Measurements from ENCODE around the gene CD36.
A peak's percentile ranks its signal among the peaks of the same experiment; 100 is the strongest.

The CD36 gene

GRCh38 chr7:80612880-80613279, 25.6 kb upstream of the CD36 start:
- H3K4me3 ChIP-seq (ENCODE audit: insufficient read length, low read depth) = no peak overlapping the region
- TF ChIP-seq YY1 (IDR thresholded peaks at IDR 0.05; ENCODE audit: insufficient read depth, insufficient read length) (no peak), ZNF274 (IDR thresholded peaks at IDR 0.05; ENCODE audit: low read depth, low read length) (no peak), SUZ12 (IDR thresholded peaks at IDR 0.05; ENCODE audit: extremely low read depth, insufficient read depth, insufficient read length) (no peak)
- no peak for DNase-seq (ENCODE audit: low read depth, low spot score)
- H3K9ac ChIP-seq (ENCODE audit: insufficient read length, low read depth) = no peak overlapping the region
- no peaks in the 10 kb centered on the region for H3K9me3 ChIP-seq (ENCODE audit: insufficient read depth, low read length)
- H3K36me3 ChIP-seq (ENCODE audit: insufficient read depth, insufficient read length, low read length) = no peaks in the 10 kb centered on the region
- no peaks in the 10 kb centered on the region for H3K27me3 ChIP-seq (ENCODE audit: insufficient read depth, insufficient read length)
- H3K4me1 ChIP-seq (ENCODE audit: insufficient read depth, insufficient read length) = no peaks in the 10 kb centered on the region

- no peak overlapping the region for H3K9ac ChIP-seq (ENCODE audit: insufficient read length, low read depth)
- H3K36me3 ChIP-seq (ENCODE audit: insufficient read depth, insufficient read length, low read length) = no peaks in the 10 kb centered on the region
- H3K4me3 ChIP-seq (ENCODE audit: insufficient read length, low read depth) = no peak overlapping the region
- TF ChIP-seq SUZ12 (IDR thresholded peaks at IDR 0.05; ENCODE audit: extremely low read depth, insufficient read depth, insufficient read length) (no peak), YY1 (IDR thresholded peaks at IDR 0.05; ENCODE audit: insufficient read depth, insufficient read length) (no peak), ZNF274 (IDR thresholded peaks at IDR 0.05; ENCODE audit: low read depth, low read length) (no peak)
- H3K27me3 ChIP-seq (ENCODE audit: insufficient read depth, insufficient read length) = no peaks in the 10 kb centered on the region
- no peaks in the 10 kb centered on the region for H3K9me3 ChIP-seq (ENCODE audit: insufficient read depth, low read length)
- no peak for DNase-seq (ENCODE audit: low read depth, low spot score)
- no peaks in the 10 kb centered on the region for H3K4me1 ChIP-seq (ENCODE audit: insufficient read depth, insufficient read length)
These were observed 24.9 kb upstream of the CD36 start for GRCh38 chr7:80613519-80613918.

GRCh38 chr7:80614851-80615271, 23.6 kb upstream of the CD36 start:
- Histone ChIP-seq H3K4me1 (ENCODE audit: insufficient read depth, insufficient read length) (no peaks in the 10 kb centered on the region), H3K4me3 (ENCODE audit: insufficient read length, low read depth) (no peak overlapping the region), H3K9ac (ENCODE audit: insufficient read length, low read depth) (no peak overlapping the region), H3K9me3 (ENCODE audit: insufficient read depth, low read length) (no peaks in the 10 kb centered on the region), H3K27me3 (ENCODE audit: insufficient read depth, insufficient read length) (no peaks in the 10 kb centered on the region), H3K36me3 (ENCODE audit: insufficient read depth, insufficient read length, low read length) (no peaks in the 10 kb centered on the region)
- TF ChIP-seq ZNF274 (IDR thresholded peaks at IDR 0.05; ENCODE audit: low read depth, low read length) = no peak
- no peak for DNase-seq (ENCODE audit: low read depth, low spot score)

- no peak for DNase-seq (ENCODE audit: low read depth, low spot score)
- no peak for TF ChIP-seq YY1 (IDR thresholded peaks at IDR 0.05; ENCODE audit: insufficient read depth, insufficient read length)
- TF ChIP-seq SUZ12 (IDR thresholded peaks at IDR 0.05; ENCODE audit: extremely low read depth, insufficient read depth, insufficient read length) = no peak
- no peak for TF ChIP-seq ZNF274 (IDR thresholded peaks at IDR 0.05; ENCODE audit: low read depth, low read length)
- Histone ChIP-seq H3K4me3 (ENCODE audit: insufficient read length, low read depth) (no peak overlapping the region), H3K36me3 (ENCODE audit: insufficient read depth, insufficient read length, low read length) (no peaks in the 10 kb centered on the region), H3K27me3 (ENCODE audit: insufficient read depth, insufficient read length) (no peaks in the 10 kb centered on the region), H3K4me1 (ENCODE audit: insufficient read depth, insufficient read length) (no peaks in the 10 kb centered on the region), H3K9me3 (ENCODE audit: insufficient read depth, low read length) (no peaks in the 10 kb centered on the region), H3K9ac (ENCODE audit: insufficient read length, low read depth) (no peak overlapping the region)
These were observed 20.3 kb upstream of the CD36 start for GRCh38 chr7:80618096-80618495.

- H3K4me3 ChIP-seq (ENCODE audit: insufficient read length, low read depth) = no peak overlapping the region
- H3K36me3 ChIP-seq (ENCODE audit: insufficient read depth, insufficient read length, low read length) = no peaks in the 10 kb centered on the region
- H3K9ac ChIP-seq (ENCODE audit: insufficient read length, low read depth) = no peak overlapping the region
- no peaks in the 10 kb centered on the region for H3K4me1 ChIP-seq (ENCODE audit: insufficient read depth, insufficient read length)
- no peaks in the 10 kb centered on the region for H3K27me3 ChIP-seq (ENCODE audit: insufficient read depth, insufficient read length)
- H3K9me3 ChIP-seq (ENCODE audit: insufficient read depth, low read length) = no peaks in the 10 kb centered on the region
- no peak for DNase-seq (ENCODE audit: low read depth, low spot score)
- TF ChIP-seq YY1 (IDR thresholded peaks at IDR 0.05; ENCODE audit: insufficient read depth, insufficient read length) (no peak), SUZ12 (IDR thresholded peaks at IDR 0.05; ENCODE audit: extremely low read depth, insufficient read depth, insufficient read length) (no peak), ZNF274 (IDR thresholded peaks at IDR 0.05; ENCODE audit: low read depth, low read length) (no peak)
These were observed 18.7 kb upstream of the CD36 start for GRCh38 chr7:80619741-80620140.

GRCh38 chr7:80622541-80622940, 15.9 kb upstream of the CD36 start:
- no peaks in the 10 kb centered on the region for H3K9me3 ChIP-seq (ENCODE audit: insufficient read depth, low read length)
- no peaks in the 10 kb centered on the region for H3K27me3 ChIP-seq (ENCODE audit: insufficient read depth, insufficient read length)
- H3K9ac ChIP-seq (ENCODE audit: insufficient read length, low read depth) = no peak overlapping the region
- H3K36me3 ChIP-seq (ENCODE audit: insufficient read depth, insufficient read length, low read length) = no peaks in the 10 kb centered on the region
- no peak for DNase-seq (ENCODE audit: low read depth, low spot score)
- no peaks in the 10 kb centered on the region for H3K4me1 ChIP-seq (ENCODE audit: insufficient read depth, insufficient read length)
- no peak overlapping the region for H3K4me3 ChIP-seq (ENCODE audit: insufficient read length, low read depth)
- no peak for TF ChIP-seq SUZ12 (IDR thresholded peaks at IDR 0.05; ENCODE audit: extremely low read depth, insufficient read depth, insufficient read length)

- TF ChIP-seq ZNF274 (IDR thresholded peaks at IDR 0.05; ENCODE audit: low read depth, low read length) (no peak), YY1 (IDR thresholded peaks at IDR 0.05; ENCODE audit: insufficient read depth, insufficient read length) (no peak), SUZ12 (IDR thresholded peaks at IDR 0.05; ENCODE audit: extremely low read depth, insufficient read depth, insufficient read length) (no peak)
- Histone ChIP-seq H3K4me3 (ENCODE audit: insufficient read length, low read depth) (no peak overlapping the region), H3K9me3 (ENCODE audit: insufficient read depth, low read length) (no peaks in the 10 kb centered on the region), H3K27me3 (ENCODE audit: insufficient read depth, insufficient read length) (no peaks in the 10 kb centered on the region), H3K9ac (ENCODE audit: insufficient read length, low read depth) (no peak overlapping the region), H3K4me1 (ENCODE audit: insufficient read depth, insufficient read length) (no peaks in the 10 kb centered on the region), H3K36me3 (ENCODE audit: insufficient read depth, insufficient read length, low read length) (no peaks in the 10 kb centered on the region)
- peak; percentile 5 for DNase-seq (ENCODE audit: low read depth, low spot score)
These were observed 14.8 kb upstream of the CD36 start for GRCh38 chr7:80623503-80624252.

Data from NT2/D1 (cell line).